Nephron progenitor cell (in vitro differentiated cells): Measurements from ENCODE around the gene HOXA7.

ENCODE experiments used
- DNase-seq: peaks from one replicate; pipeline ENCODE4 v3.0.0; 2021
- H3K27ac Mint-ChIP-seq: 2 replicates; pipeline ENCODE4 v1.8.0; 2021; ENCODE audit warnings: mild to moderate bottlenecking, moderate library complexity, mixed read lengths
- H3K27me3 Mint-ChIP-seq: 2 replicates; pipeline ENCODE4 v1.8.0; 2021; ENCODE audit warnings: mild to moderate bottlenecking, low read depth, mixed read lengths; ENCODE audit not compliant: poor library complexity
- H3K36me3 Mint-ChIP-seq: 2 replicates; pipeline ENCODE4 v1.8.0; 2021; ENCODE audit warnings: low read depth, mixed read lengths
- H3K4me1 Mint-ChIP-seq: 2 replicates; pipeline ENCODE4 v1.8.0; 2021; ENCODE audit warnings: mixed read lengths
- H3K4me3 Mint-ChIP-seq: 2 replicates; pipeline ENCODE4 v1.8.0; 2021; ENCODE audit warnings: mild to moderate bottlenecking, moderate library complexity, mixed read lengths
- H3K9me3 Mint-ChIP-seq: 2 replicates; pipeline ENCODE4 v1.8.0; 2021; ENCODE audit warnings: mild to moderate bottlenecking, moderate library complexity, mixed read lengths
- CTCF ChIP-seq: fragments of 200-600 bp; sonication (generic); IDR thresholded peaks from 2 replicates; pipeline ENCODE4 v1.5.0; 2021; ENCODE audit warnings: antibody characterized with exemption

HOXA7 gene

GRCh38 chr7:27149842-27150567, 6.5 kb downstream of the HOXA7 start:
- peaks cover 15% of the 10 kb centered on the region for H3K27me3 Mint-ChIP-seq
- TF ChIP-seq CTCF, result no peak
- H3K4me1 Mint-ChIP-seq, result peaks cover 45% of the 10 kb centered on the region
- H3K36me3 Mint-ChIP-seq, result peaks cover 94% of the 10 kb centered on the region
- peak overlapping the region; percentile 100 for H3K27ac Mint-ChIP-seq
- peak; percentile 23 for DNase-seq
- H3K4me3 Mint-ChIP-seq, result peak overlapping the region; percentile 97
- peaks cover 4% of the 10 kb centered on the region for H3K9me3 Mint-ChIP-seq

- peak; percentile 39 for DNase-seq
- Mint-ChIP-seq H3K4me1 (peaks cover 43% of the 10 kb centered on the region), H3K27me3 (peaks cover 15% of the 10 kb centered on the region), H3K36me3 (peaks cover 93% of the 10 kb centered on the region), H3K27ac (peak overlapping the region; percentile 100), H3K4me3 (peak overlapping the region; percentile 97), H3K9me3 (peaks cover 4% of the 10 kb centered on the region)
- TF ChIP-seq CTCF, result no peak
Measured at GRCh38 chr7:27148756-27149641, 7.5 kb downstream of the HOXA7 start.

- peaks cover 93% of the 10 kb centered on the region for H3K36me3 Mint-ChIP-seq
- peaks cover 37% of the 10 kb centered on the region for H3K4me1 Mint-ChIP-seq
- peak overlapping the region; percentile 97 for H3K4me3 Mint-ChIP-seq
- H3K9me3 Mint-ChIP-seq, result peaks cover 4% of the 10 kb centered on the region
- no peak for TF ChIP-seq CTCF
- H3K27ac Mint-ChIP-seq, result peak overlapping the region; percentile 100
- H3K27me3 Mint-ChIP-seq, result peaks cover 18% of the 10 kb centered on the region
- peak; percentile 38 for DNase-seq
Measured at GRCh38 chr7:27148031-27148755, 8.3 kb downstream of the HOXA7 start.

GRCh38 chr7:27147199-27148030, 9.1 kb downstream of the HOXA7 start, which contains the start of gene HOXA6:
HOXA6 (minus strand) TSS chr7:27147774; CDS start chr7:27147749, 25 bp downstream.
- H3K4me3 Mint-ChIP-seq, result peak within 1 kb of the TSS; percentile 97
- peaks cover 22% of the 10 kb centered on the region for H3K27me3 Mint-ChIP-seq
- TF ChIP-seq CTCF, result no peak
- peaks cover 95% of the 10 kb centered on the region for H3K36me3 Mint-ChIP-seq
- DNase-seq, result peak; percentile 69
- peak within 1 kb of the TSS; percentile 100 for H3K27ac Mint-ChIP-seq
- H3K4me1 Mint-ChIP-seq, result peaks cover 38% of the 10 kb centered on the region
- peaks cover 4% of the 10 kb centered on the region for H3K9me3 Mint-ChIP-seq
